H9 (cell line): ENCODE results near the gene CHPF. TPM values are rescaled to one million over a fixed set of nuclear protein-coding genes. Genes with fewer than 3 reads are reported as not detected.

ENCODE experiments used
- DNase-seq: peaks from one replicate; pipeline ENCODE4 v3.0.0-alpha.2; 2017
- H2AFZ ChIP-seq: one replicate; pipeline ENCODE4 v1.6.1; 2013; ENCODE audit warnings: mild to moderate bottlenecking, low read length, control low read depth, moderate library complexity
- H2AK5ac ChIP-seq: 2 replicates; pipeline ENCODE4 v1.6.1; 2013; ENCODE audit warnings: low read length, control low read depth, mixed read lengths; ENCODE audit not compliant: insufficient read length
- H2BK120ac ChIP-seq: one replicate; pipeline ENCODE4 v1.6.1; 2013; ENCODE audit warnings: low read depth, mild to moderate bottlenecking, low read length, control low read depth, inconsistent platforms; ENCODE audit not compliant: poor library complexity, severe bottlenecking
- H2BK12ac ChIP-seq: 2 replicates; pipeline ENCODE4 v1.6.1; 2013; ENCODE audit warnings: low read length, control low read depth, mixed read lengths, low read depth; ENCODE audit not compliant: insufficient read length
- H2BK15ac ChIP-seq: 2 replicates; pipeline ENCODE4 v1.6.1; 2013; ENCODE audit warnings: low read depth, low read length, control low read depth
- H2BK20ac ChIP-seq: one replicate; pipeline ENCODE4 v1.6.1; 2013; ENCODE audit warnings: low read depth, mild to moderate bottlenecking, low read length, control low read depth, inconsistent platforms; ENCODE audit not compliant: poor library complexity, severe bottlenecking
- H2BK5ac ChIP-seq: 2 replicates; pipeline ENCODE4 v1.6.1; 2013; ENCODE audit warnings: low read length, control low read depth, mixed read lengths; ENCODE audit not compliant: insufficient read length
- H3K14ac ChIP-seq: 2 replicates; pipeline ENCODE4 v1.6.1; 2013; ENCODE audit warnings: low read length, control low read depth; ENCODE audit not compliant: insufficient read depth
- H3K18ac ChIP-seq: 2 replicates; pipeline ENCODE4 v1.6.1; 2013; ENCODE audit warnings: low read depth, mild to moderate bottlenecking, mixed read lengths, low read length, control low read depth; ENCODE audit not compliant: insufficient read length
- H3K23ac ChIP-seq: 2 replicates; pipeline ENCODE4 v1.6.1; 2013; ENCODE audit warnings: low read length, control low read depth, mixed read lengths, low read depth; ENCODE audit not compliant: insufficient read length
- H3K23me2 ChIP-seq: 2 replicates; pipeline ENCODE4 v1.6.1; 2013; ENCODE audit warnings: low read depth, mild to moderate bottlenecking, mixed read lengths, low read length, control low read depth; ENCODE audit not compliant: insufficient read length, poor library complexity, severe bottlenecking
- H3K27ac ChIP-seq: 2 replicates; pipeline ENCODE4 v1.5.1; 2013; ENCODE audit warnings: low read length, control low read depth, mixed read lengths, low read depth; ENCODE audit not compliant: insufficient read length
- H3K27me3 ChIP-seq: 2 replicates; pipeline ENCODE4 v1.6.1; 2013; ENCODE audit warnings: low read length, control low read depth, inconsistent platforms; ENCODE audit not compliant: insufficient read depth
- H3K4ac ChIP-seq: 2 replicates; pipeline ENCODE4 v1.6.1; 2013; ENCODE audit warnings: low read depth, mild to moderate bottlenecking, control low read depth, inconsistent platforms, low read length, moderate library complexity
- H3K4me1 ChIP-seq: 2 replicates; pipeline ENCODE4 v1.6.1; 2013; ENCODE audit warnings: low read length, control low read depth, inconsistent platforms; ENCODE audit not compliant: insufficient read depth
- H3K4me2 ChIP-seq: 2 replicates; pipeline ENCODE4 v1.6.1; 2013; ENCODE audit warnings: low read length, control low read depth, mixed read lengths; ENCODE audit not compliant: insufficient read length, insufficient read depth
- H3K56ac ChIP-seq: 2 replicates; pipeline ENCODE4 v1.6.1; 2013; ENCODE audit warnings: low read depth, mild to moderate bottlenecking, mixed read lengths, low read length, control low read depth; ENCODE audit not compliant: insufficient read length
- H3K79me1 ChIP-seq: 2 replicates; pipeline ENCODE4 v1.6.1; 2013; ENCODE audit warnings: low read depth, mild to moderate bottlenecking, moderate library complexity, low read length, control low read depth, inconsistent platforms; ENCODE audit not compliant: insufficient read depth, poor library complexity, severe bottlenecking
- H3K79me2 ChIP-seq: 2 replicates; pipeline ENCODE4 v1.6.1; 2013; ENCODE audit warnings: low read length, control low read depth, inconsistent platforms; ENCODE audit not compliant: insufficient read depth
- H3K9ac ChIP-seq: 2 replicates; pipeline ENCODE4 v1.6.1; 2013; ENCODE audit warnings: low read length, control low read depth, mixed read lengths; ENCODE audit not compliant: insufficient read length; ENCODE audit errors: extremely low read depth
- H3K9me3 ChIP-seq: one replicate; pipeline ENCODE4 v1.6.1; 2013; ENCODE audit warnings: low read depth, low read length, inconsistent platforms; ENCODE audit not compliant: control insufficient read depth
- H3T11ph ChIP-seq: one replicate; pipeline ENCODE4 v1.6.1; 2013; ENCODE audit warnings: mild to moderate bottlenecking, low read length, control low read depth, inconsistent platforms
- H4K20me1 ChIP-seq: one replicate; pipeline ENCODE4 v1.6.1; 2013; ENCODE audit not compliant: control insufficient read depth, insufficient read length, insufficient read depth
- H4K5ac ChIP-seq: 2 replicates; pipeline ENCODE4 v1.6.1; 2013; ENCODE audit warnings: low read depth, mild to moderate bottlenecking, mixed read lengths, low read length, control low read depth; ENCODE audit not compliant: insufficient read length
- H4K8ac ChIP-seq: replicated peaks from 2 replicates; pipeline ENCODE4 v1.6.1; 2013; ENCODE audit warnings: low read length, control low read depth, mixed read lengths, low read depth; ENCODE audit not compliant: insufficient read length
- H4K91ac ChIP-seq: 2 replicates; pipeline ENCODE4 v1.6.1; 2013; ENCODE audit warnings: low read depth, mild to moderate bottlenecking, moderate library complexity, mixed read lengths, low read length, control low read depth; ENCODE audit not compliant: insufficient read length
- H3K27ac Mint-ChIP-seq, 3 experiments: 2 replicates in 2 of 3; 3 replicates in 1 of 3; pipeline ENCODE4 v1.8.0; 2020 to 2021; ENCODE audit warnings: mixed read lengths in 3 of 3, mild to moderate bottlenecking in 1 of 3, moderate library complexity in 1 of 3
- H3K27me3 Mint-ChIP-seq: 2 replicates; pipeline ENCODE4 v1.8.0; 2021; ENCODE audit warnings: low read depth, mild to moderate bottlenecking, moderate library complexity, mixed read lengths
- H3K36me3 Mint-ChIP-seq, 3 experiments: 2 replicates in 2 of 3; 3 replicates in 1 of 3; pipeline ENCODE4 v1.8.0; 2020 to 2021; ENCODE audit warnings: low read depth in 3 of 3, mixed read lengths in 3 of 3; ENCODE audit not compliant: insufficient read depth in 1 of 3
- H3K4me1 Mint-ChIP-seq, 2 experiments: 2 replicates each; pipeline ENCODE4 v1.8.0; 2020; ENCODE audit warnings: mixed read lengths in 2 of 2
- H3K4me3 Mint-ChIP-seq, 2 experiments: 2 replicates in 1 of 2; 3 replicates in 1 of 2; pipeline ENCODE4 v1.8.0; 2020 to 2021; ENCODE audit warnings: mild to moderate bottlenecking in 2 of 2, mixed read lengths in 2 of 2, moderate library complexity in 1 of 2
- H3K9me3 Mint-ChIP-seq, 2 experiments: 2 replicates in 1 of 2; 3 replicates in 1 of 2; pipeline ENCODE4 v1.8.0; 2020; ENCODE audit warnings: mild to moderate bottlenecking in 2 of 2, mixed read lengths in 2 of 2, moderate library complexity in 1 of 2
- WGBS: extraction: QIAGEN DNeasy Blood & Tissue Kit; methylation state at CpG from one replicate; pipeline ENCODE4 v1.1.7; 2013; ENCODE audit warnings: missing lambda C conversion rate, low lambda C conversion rate, mixed read lengths; ENCODE audit not compliant: insufficient read length; ENCODE audit errors: extremely low coverage; 5-methylcytosine and 5-hydroxymethylcytosine counted together
- total RNA-seq: library from RNA; stranded (reverse); gene quantifications from 2 replicates; pipeline ENCODE4 v1.2.1, GENCODE V29; 2021
- TF ChIP-seq, protein P1 (sequence below): fragments of 200-600 bp; sonication (generic); conservative IDR thresholded peaks from 3 replicates; pipeline ENCODE4 v1.8.0; 2021; ENCODE audit warnings: antibody characterized with exemption, mild to moderate bottlenecking

The CHPF gene
- total RNA-seq, 1 experiment from 2014 or later = 46.5 TPM

DNA sequence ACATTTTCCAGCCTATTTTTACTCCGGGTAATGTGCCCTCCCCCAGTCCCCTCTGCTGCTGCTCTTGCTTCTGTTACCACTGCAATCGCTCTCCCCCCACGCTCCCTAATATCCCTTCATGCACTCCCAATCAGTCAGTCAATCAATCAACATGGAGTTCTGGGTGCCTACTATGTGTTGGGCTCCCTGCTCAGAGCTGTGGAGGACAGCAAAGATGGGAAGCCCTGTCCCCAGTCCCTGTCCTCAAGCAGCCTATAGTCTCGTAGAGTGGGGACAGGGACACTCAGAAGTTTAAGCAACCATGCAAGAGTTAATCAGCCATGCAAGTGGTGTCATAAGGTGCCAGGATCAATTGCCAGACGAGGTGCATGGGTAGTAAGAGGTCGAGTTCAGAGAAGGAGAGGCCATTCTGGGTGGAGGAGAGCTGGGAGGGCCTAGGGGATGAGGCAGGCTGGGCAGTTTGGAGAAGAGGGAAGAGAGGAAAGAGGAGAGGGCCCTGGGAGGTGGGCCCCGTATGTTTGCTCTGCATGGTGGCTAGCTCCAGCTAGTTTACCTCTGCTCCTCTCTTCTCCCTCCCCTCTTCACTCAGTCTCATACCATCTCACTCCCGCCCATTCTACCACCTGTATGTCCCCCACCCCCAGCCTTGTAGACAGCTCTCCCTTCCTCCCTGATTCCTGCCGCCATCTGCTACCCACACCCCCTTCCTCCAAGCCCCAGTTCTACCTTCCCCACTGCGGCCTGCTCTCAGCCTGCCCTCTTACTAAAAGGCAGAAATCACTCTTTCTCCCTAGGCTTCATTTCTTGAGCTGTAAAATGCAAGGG, 25.4 kb downstream of the CHPF start:
- H4K5ac ChIP-seq = no peak overlapping the region
- no peak overlapping the region for H3K56ac ChIP-seq
- H2BK20ac ChIP-seq = no peak overlapping the region
- no peak overlapping the region for H2AFZ ChIP-seq
- H3K27ac Mint-ChIP-seq = peak overlapping the region in 1 of 3 experiments; percentile 54; a peak in 1 of 7 replicates
- no peak overlapping the region for H2BK15ac ChIP-seq
- H3T11ph ChIP-seq = no peak overlapping the region
- H3K18ac ChIP-seq = no peak overlapping the region
- TF ChIP-seq, protein P1, sequence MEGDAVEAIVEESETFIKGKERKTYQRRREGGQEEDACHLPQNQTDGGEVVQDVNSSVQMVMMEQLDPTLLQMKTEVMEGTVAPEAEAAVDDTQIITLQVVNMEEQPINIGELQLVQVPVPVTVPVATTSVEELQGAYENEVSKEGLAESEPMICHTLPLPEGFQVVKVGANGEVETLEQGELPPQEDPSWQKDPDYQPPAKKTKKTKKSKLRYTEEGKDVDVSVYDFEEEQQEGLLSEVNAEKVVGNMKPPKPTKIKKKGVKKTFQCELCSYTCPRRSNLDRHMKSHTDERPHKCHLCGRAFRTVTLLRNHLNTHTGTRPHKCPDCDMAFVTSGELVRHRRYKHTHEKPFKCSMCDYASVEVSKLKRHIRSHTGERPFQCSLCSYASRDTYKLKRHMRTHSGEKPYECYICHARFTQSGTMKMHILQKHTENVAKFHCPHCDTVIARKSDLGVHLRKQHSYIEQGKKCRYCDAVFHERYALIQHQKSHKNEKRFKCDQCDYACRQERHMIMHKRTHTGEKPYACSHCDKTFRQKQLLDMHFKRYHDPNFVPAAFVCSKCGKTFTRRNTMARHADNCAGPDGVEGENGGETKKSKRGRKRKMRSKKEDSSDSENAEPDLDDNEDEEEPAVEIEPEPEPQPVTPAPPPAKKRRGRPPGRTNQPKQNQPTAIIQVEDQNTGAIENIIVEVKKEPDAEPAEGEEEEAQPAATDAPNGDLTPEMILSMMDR = no peak
- H3K27me3 Mint-ChIP-seq = peaks cover 64% of the 10 kb centered on the region
- no peak overlapping the region for H3K9ac ChIP-seq
- H2BK120ac ChIP-seq = no peak overlapping the region
- no peaks in the 10 kb centered on the region for H3K23me2 ChIP-seq
- no peak overlapping the region for H2BK5ac ChIP-seq
- H3K4me1 Mint-ChIP-seq = peaks cover 42 to 60% of the 10 kb centered on the region in 2 experiments
- H3K9me3 ChIP-seq = no peaks in the 10 kb centered on the region
- H2AK5ac ChIP-seq = no peak overlapping the region
- H4K8ac ChIP-seq = no peak overlapping the region
- H3K36me3 Mint-ChIP-seq = no peaks in the 10 kb centered on the region; a peak in 1 of 7 replicates
- no peak overlapping the region for H4K91ac ChIP-seq
- peaks cover 19% of the 10 kb centered on the region; the same call in 1 of the 2 replicates for H3K27me3 ChIP-seq
- DNase-seq = no peak
- no peak overlapping the region; the same call in 1 of the 2 replicates for H3K14ac ChIP-seq
- no peak overlapping the region for H3K4me3 Mint-ChIP-seq
- H2BK12ac ChIP-seq = no peak overlapping the region
- H3K4ac ChIP-seq = no peak overlapping the region
- H3K9me3 Mint-ChIP-seq = no peaks in the 10 kb centered on the region; a peak in 1 of 5 replicates
- H3K23ac ChIP-seq = no peak overlapping the region
- H3K4me1 ChIP-seq = peaks cover 9% of the 10 kb centered on the region; the same call in 1 of the 2 replicates
- peaks cover 3% of the 10 kb centered on the region for H4K20me1 ChIP-seq
- no peaks in the 10 kb centered on the region for H3K79me2 ChIP-seq
- no CpG with 5 or more reads among the region's 10 CpGs for WGBS
- no peaks in the 10 kb centered on the region for H3K79me1 ChIP-seq
- H3K27ac ChIP-seq = no peak overlapping the region
- no peak overlapping the region for H3K4me2 ChIP-seq
